GM18498 (cell line): ENCODE measurements around the gene SYTL1.
"Not testable (repeated sequence)": the region's sequence is repeated elsewhere in the genome, so short reads cannot be mapped to it uniquely, and the experiment has no call there.

ENCODE experiments used
- ATAC-seq: cut with Tn5 transposase; IDR thresholded peaks from one replicate; pipeline ENCODE4 v1.9.1; 2021; ENCODE audit warnings: mild to moderate bottlenecking, moderate library complexity; ENCODE audit not compliant: unreplicated experiment

The SYTL1 gene

DNA sequence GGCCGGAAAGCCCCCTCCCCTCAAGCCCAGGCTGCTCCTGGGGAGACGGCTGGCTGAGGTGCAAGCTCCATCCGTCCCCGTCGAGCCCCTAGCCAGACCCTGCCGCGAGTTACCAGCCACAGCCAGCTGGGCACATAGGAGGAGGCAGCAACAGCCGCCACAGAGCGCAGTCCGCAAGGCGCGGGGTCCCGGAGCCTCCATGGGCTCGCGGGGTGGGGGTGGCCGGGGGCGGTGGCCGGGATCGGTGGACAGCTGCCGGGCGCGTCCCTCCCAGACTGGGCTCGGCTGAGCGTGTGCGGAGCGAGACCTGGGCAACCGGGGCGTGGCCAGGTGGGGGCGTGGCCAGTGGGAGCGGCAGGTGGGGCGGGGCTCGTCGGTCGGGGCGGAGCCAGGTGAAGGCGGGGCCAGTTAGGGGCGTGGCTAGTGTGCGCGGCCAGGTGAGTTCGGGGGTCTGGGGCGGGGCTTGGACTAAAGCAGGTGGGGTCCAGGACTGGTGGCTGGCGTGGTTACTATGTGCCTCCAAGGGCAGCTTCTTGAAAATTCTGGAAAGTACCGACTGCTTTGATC is 41.3 kb downstream of the SYTL1 start, which contains the start of gene CD164L2:
Gene CD164L2, minus strand, starts transcription at position 295 of the 567 bp plus-strand sequence. Its CDS starts 94 bp downstream, at position 201.
- no peak for ATAC-seq

DNA sequence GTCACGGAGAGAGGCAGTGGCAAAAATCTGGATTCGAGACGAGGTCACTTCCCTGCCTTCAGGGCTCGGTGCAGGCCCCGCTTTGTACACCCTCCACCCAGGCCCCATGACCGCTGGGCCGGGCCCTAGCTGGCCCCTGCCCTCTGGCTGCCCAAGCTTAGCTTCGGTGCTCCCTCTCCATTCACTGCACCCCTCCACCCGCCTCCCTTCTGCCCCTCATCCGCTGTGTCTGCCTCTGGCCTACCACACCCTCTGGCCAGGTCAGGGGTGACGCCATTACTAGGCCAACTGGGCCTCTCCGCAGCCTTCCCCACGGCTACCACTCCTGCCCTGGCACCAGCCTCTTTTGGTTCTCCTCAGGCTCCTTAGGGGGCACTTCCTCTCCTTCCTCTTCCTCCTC is 41.8 kb downstream of the SYTL1 start:
- ATAC-seq, result no peak

DNA sequence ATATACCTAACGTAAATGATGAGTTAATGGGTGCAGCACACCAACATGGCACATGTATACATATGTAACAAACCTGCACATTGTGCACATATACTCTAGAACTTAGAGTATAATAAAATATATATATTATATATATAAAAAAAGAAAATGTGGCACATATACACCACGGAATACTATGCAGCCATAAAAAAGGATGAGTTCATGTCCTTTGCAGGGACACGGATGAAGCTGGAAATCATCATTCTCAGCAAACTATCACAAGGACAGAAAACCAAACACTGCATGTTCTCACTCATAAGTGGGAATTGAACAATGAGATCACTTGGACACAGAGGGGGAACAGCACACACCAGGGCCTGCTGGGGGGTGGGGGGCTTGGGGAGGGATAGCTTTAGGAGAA is 43.0 kb downstream of the SYTL1 start:
- not testable (repeated sequence) for ATAC-seq

DNA sequence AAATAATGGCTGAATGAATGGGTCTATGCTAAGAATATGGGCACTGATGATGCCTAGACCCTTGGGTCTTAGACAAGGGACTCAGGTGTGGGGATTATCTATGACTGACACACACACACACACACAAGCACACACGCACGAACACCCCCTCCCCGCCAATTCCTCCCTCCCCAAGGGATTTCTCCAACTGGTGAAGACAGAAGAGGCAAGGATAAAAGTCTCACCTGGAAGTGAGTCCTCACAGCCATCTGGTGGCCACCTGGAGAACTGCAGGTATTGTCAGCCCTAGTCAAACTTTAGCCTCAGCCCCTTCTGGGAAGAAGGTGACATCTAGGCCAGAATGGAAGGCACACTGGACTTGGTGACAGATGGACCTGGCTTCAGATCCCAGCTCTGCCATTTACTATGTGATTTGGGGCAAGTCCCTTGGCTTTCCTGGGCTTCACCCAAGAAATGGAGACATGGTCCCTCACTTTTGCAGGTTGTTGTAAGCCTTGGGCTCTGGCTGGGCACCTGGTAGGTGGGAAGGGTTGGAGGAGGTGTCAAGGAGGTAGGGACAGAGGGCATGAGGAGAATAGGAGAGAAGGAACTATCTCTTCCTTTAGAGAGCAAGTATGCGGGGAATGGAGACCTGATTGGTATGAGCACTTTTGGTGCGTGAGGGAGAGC is 46.6 kb downstream of the SYTL1 start:
- no peak for ATAC-seq

DNA sequence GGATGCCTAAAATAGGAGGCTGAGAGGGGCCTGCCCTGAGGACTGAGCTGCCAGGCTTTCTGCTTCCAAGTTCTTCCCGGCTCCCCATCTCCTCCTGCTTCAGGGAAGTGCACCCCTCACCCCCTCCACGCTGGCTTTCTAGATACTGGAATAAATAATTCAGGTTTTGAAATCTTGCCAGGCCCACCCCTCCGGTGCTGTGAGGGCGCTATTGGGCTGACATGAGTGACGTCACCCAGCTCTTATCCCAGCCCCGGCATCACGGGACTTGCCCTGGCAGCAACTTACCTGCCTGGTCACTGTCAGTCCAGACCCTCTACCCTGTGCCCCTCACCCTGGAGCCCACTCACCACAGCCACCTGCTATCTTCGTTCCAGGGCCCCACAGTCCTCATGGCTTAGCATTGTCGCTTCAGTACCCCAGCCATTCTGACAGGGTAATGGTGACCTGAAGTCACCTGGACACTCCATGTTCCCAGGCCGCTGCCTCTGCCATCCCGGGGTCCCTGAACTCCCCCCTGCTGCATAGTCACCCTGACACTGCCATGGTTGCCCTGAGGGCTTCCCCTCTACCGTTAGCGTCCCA is 49.8 kb downstream of the SYTL1 start:
- ATAC-seq, result no peak

DNA sequence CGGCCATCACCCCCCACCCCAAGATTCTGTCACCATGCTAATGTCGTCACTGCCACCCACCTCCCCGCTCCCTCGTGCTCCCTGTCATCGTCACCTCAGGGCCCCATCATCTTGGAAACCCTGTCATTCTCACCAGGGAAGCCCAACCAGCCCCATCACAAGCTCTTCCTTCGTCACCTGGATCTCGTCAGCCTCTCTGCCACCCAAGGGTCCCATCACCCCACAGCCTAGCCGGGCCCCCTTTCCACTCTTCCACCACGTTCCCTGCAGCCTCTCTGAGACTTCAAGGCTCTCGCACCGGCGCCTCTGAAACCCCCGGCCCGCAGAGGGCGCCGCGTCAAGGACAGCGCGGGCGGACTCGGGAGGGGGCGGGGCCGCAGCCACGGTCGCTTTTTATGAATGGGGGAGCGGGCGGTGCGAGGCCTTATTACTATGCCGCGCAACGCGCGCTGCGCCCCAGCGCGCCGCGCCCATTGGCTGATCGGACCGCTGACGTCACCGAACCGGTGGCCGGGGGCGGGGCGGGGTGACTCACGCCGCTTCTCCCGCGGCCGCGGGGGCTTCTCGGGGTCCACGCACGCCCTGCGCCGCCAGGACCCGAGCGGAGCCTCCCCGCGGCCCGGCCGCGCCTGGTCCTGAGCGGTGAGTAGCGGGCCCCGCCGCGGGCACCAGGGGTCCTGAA is 50.4 kb downstream of the SYTL1 start, which contains the start of gene GPR3:
Gene GPR3, plus strand, starts transcription at position 527 of the 682 bp plus-strand sequence. CDS start 1,177 bp downstream, outside the sequence.
- ATAC-seq, result peak; percentile 84

DNA sequence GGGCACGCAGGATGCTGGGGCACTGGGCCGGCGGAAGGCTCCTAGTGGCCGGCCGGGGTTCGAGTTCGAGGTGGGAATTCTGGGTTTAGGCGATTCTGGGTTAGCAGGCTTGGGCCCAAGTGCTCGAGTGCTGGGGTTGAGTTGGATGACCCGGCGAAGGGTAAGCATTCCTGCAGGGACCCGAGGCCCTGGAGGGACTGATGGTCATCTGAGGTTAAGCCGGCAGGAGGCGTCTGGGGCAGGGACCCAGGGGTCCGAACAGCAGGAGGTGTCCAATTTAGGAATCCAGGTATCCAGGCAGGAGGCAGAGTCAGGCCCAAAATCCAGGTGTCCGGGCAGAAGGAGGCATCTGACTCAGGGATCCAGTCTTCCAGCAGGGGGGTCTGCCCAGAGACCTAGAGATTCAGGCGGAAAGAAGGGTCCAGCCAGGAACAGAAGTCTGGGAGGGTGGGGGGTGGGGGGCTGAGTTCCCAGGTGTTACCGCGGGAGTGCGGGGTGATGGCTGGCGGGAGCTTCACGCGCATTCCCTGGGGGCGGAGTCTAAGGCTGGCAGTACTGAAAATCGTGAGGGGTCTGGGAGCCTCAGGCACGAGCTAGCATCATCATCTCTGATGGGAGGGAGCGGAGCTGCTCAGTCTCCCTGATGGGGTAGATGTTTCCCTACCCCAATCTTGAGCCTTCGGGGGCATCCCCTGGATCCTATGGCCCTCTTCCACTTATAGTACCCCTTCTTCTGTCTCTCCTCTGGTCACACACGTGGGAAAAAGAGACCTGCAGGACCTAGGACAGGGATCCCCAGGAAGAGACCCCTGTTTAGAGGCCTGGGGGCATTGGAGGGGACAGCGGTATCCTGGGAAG is 51.2 kb downstream of the SYTL1 start:
- peak; percentile 14 for ATAC-seq

DNA sequence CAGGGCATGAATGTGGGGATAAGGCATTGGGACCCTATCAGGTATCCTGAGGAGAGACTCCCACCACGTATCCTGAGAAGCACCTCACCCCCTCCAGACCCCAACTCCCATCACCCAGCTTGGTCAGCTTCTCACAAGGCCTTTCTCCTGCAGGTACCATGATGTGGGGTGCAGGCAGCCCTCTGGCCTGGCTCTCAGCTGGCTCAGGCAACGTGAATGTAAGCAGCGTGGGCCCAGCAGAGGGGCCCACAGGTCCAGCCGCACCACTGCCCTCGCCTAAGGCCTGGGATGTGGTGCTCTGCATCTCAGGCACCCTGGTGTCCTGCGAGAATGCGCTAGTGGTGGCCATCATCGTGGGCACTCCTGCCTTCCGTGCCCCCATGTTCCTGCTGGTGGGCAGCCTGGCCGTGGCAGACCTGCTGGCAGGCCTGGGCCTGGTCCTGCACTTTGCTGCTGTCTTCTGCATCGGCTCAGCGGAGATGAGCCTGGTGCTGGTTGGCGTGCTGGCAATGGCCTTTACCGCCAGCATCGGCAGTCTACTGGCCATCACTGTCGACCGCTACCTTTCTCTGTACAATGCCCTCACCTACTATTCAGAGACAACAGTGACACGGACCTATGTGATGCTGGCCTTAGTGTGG is 51.9 kb downstream of the SYTL1 start:
- no peak for ATAC-seq

DNA sequence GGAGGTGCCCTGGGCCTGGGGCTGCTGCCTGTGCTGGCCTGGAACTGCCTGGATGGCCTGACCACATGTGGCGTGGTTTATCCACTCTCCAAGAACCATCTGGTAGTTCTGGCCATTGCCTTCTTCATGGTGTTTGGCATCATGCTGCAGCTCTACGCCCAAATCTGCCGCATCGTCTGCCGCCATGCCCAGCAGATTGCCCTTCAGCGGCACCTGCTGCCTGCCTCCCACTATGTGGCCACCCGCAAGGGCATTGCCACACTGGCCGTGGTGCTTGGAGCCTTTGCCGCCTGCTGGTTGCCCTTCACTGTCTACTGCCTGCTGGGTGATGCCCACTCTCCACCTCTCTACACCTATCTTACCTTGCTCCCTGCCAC is 52.4 kb downstream of the SYTL1 start:
- no peak for ATAC-seq

DNA sequence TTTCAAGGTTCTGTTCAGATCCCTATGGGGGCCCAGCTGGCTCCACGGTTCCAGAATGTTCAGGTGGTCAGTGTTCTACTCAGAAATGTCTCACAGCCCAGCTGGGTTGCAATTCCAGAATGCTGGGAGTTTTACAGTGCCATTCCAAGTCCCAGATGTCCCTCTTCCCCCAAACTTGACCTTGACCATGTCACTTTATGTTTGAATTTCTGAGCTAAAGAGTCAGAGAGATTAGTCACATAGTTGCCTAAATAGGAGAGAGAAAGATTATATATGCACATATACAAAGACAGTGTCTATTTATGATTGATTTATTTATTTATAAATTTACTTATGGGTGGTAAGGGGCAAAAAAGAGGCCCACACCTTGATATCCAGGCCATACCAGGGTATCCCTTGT is 53.1 kb downstream of the SYTL1 start:
- no peak for ATAC-seq

DNA sequence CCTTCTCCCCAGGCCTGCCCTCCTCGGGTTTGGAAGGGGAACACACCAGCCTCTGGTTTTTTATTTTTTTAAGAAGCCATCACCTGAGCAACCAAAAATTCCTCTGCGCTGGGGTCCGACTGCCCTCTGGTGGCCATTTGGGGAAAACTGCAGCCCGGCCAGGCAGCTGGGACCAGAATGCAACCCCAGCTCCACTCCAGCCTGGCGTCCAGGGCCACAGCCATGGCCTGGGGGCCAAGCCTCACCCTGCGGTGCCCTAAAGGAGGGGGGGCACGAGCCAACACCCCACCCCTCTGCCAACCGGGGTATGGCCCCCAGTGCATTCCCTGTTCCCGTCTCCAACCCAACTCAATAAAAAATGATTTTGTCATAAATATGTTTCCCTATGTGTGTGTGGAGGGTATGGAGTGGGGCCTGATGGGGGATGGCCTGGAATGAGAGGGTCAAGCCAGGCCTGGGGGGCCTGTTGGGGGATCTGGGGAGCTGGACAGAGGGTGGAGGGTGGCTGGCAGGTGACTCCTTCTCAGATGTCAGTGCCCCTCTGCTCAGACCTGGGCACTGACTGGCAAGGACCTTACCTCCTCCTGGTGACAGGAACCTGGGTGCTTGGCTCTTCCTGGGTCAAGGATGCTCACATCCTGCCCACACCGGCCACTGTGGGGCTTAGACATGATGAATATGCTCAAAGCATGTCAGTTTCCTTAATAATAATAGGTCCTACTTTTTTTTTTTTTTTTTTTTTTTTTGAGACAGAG is 53.8 kb downstream of the SYTL1 start:
- ATAC-seq, result no peak

DNA sequence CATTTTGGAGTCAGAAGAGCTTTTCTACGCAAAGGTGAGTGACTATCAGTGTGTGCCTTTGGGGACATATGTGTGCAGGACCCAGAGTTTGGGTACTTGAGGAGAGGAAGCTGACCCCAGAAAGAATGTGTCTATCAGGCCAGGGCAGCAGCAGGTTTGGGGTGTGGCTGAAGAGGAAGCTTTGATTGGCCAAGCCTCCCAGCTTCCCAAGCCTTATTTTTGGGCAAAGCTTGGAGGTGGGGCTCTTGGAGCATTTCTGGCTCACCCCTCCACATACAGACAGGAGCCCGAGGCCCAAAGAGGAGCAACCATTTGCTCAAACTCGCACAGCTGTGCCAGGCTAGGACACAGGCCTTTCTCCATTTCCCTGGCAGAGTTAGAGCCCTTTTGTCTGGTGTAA is 55.3 kb downstream of the SYTL1 start:
- no peak for ATAC-seq

DNA sequence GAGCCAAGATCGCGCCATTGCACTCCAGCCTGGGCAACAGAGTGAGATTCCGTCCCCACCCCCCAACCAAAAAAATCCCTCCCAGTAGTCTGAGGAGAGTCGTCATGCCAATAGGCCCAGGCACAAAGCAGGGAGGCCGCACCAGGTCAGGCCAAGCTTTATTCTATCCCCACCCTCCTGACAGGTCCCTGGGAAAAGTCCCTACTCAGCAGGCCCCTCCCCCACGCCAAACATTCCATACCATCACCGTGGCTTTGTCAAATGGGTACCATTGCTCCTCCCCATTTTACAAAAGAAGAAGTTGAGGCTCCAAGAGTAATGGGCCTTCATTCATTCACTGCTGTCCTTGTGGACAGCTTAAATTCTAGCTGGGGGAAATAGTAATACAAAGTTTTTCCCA is 55.9 kb downstream of the SYTL1 start:
- ATAC-seq, result no peak

DNA sequence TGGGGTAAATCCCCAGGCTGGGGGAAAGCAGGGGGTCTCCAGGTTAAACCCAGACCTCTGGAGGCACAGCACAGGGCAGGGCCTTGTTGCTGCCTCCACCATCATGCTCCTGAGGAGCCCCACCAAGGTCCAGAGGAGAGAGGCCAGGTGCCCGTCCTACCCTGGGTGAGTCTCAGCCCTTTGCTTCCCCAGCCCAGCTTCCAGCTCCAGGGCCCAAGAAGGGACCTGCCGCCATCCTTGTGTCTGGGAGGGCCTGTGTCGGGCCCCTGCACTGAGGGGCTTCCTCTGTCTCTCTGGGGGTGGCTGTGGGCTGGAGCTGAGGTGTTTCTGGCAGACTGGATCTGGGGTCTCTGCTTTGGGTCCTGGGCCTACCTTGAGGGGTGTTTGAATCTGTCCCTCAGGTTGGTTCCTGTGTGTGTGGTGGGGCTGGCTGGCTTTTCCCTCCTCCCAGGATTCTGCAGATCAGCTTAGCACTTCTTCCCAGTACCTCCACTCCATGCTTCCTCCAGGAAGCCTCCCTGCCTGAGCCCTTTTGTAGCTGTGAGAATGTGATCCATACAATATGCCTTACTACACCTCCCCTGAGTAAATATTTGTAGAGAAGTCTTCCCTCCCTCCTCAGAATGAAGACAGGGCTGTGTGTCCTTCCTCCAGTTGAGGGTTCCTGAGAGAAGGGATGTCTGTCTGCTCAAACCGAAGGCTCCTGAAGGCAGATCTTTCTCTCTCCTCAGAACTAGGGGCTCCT is 56.8 kb downstream of the SYTL1 start:
- no peak for ATAC-seq

DNA sequence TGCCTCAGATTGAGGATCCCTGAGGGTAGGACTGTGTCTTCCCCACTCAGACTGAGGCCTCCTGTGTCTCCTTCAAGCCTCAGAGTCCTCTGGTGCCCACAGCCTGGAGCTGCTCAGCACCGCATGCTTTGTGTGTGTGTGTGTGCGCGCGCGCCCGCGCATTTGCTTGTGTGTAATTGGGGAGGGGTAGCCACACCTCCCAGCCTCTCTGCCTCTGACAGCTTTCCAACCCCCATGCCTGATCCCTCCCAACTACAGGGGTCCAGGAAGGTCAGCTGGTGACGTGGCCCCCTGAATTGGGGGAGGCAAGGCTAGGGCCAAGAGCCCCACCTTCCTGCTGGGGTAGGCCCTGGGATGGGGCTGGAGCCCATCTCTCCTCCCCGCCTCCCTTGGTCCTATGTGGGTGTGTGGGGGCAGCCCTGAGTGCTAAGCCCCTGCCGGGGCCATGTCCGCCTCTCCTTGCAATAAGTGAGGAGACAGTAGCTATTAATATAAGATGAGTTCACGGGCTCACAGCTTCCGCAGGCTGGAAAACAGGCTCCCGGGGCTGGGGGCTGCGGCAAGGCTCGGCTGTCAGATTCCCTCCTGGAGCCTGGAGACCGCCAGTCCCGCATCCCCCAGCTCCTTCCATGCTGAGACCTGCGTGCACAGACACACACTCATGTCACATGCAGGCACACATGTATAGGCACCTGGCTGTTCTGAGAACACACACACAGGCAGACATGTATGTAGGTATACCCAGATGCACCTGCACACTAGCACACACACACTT is 57.6 kb downstream of the SYTL1 start:
- ATAC-seq, result no peak

DNA sequence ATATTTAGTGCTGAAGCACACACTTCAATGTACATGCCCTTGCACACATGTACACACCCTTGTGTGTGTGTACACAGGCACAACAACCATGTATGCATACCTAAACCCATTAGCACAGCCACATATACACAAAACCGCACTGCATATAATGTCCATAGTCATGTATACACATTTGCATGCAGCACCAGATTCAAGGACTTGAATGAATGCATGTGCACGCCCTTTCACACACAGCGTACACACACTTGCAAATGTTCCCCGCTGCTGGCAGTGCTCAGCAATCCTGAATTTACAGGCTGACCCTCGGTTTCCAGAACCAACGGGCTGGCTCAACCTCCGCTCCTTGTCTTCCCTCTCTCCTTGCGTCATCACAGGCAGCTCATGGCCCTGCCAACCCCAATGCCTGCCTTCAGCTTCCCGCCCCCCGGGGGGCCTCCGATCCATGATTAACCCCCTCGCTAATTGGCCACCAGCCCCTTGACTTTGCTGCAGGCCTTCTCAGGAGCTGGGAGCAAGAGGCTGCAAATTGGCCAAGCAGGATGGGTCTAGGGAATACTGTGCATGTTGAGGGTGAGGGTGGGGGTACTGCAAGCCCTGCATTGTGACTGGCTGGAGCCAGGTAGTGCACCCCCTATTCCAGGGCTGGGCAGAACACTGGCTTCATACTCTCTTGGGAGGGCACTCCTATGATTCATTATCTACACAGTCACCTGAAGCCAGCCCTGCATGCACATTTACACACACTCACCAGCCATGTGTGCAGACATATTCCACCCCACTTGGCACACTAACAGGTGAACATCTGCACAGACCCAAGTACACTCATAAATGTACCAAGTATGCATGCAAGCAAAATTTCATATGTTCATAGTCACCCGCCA is 58.5 kb downstream of the SYTL1 start:
- no peak for ATAC-seq

DNA sequence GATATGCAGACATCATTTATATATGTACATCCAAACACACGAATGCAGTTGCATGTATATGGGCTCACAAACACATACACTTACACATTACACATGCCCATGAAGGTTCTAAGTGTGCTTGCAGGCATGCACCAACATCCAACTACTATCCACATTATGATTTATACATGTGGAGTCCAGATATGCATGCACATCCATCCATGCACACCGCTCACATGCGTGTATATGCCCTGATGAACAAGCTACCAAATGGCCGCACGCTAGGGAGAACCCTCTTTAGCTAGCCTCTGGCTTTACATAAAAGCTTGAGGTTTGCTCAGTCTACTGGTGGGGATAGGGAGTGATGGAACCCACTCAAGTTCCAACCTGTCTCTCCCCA is 59.1 kb downstream of the SYTL1 start:
- no peak for ATAC-seq
